GM23338 (cell line): Measurements from ENCODE around the gene CNTNAP5.

Source experiments
- EZH2 ChIP-seq: fragments of 200-600 bp; sonication (generic); IDR thresholded peaks from one replicate; pipeline ENCODE4 v1.8.0; 2017; ENCODE audit warnings: antibody characterized with exemption, mild to moderate bottlenecking, low read depth; ENCODE audit not compliant: unreplicated experiment
- EZH2phosphoT487 ChIP-seq: fragments of 200-600 bp; sonication (generic); IDR thresholded peaks from one replicate; pipeline ENCODE4 v1.8.1; 2018; ENCODE audit warnings: antibody characterized with exemption; ENCODE audit not compliant: unreplicated experiment
- JUNB ChIP-seq: IDR thresholded peaks from one replicate; pipeline ENCODE4 v1.6.1; 2016; ENCODE audit warnings: antibody characterized with exemption; ENCODE audit not compliant: unreplicated experiment
- POLR2AphosphoS5 ChIP-seq: IDR thresholded peaks from 2 replicates; pipeline ENCODE4 v1.6.1; 2016; ENCODE audit warnings: antibody characterized with exemption, low read depth
- STAT1 ChIP-seq: IDR thresholded peaks from one replicate; pipeline ENCODE4 v1.6.1; 2016; ENCODE audit warnings: antibody characterized with exemption; ENCODE audit not compliant: unreplicated experiment
- TF ChIP-seq, protein P1 (sequence below), 2 experiments: fragments of 200-600 bp in 1 of 2; sonication (generic) in 1 of 2; conservative IDR thresholded peaks; 2 replicates each; pipeline versions ENCODE4 v1.5.1 to v1.6.1; 2016 to 2017; ENCODE audit warnings: antibody characterized with exemption in 2 of 2, low read depth in 2 of 2, mild to moderate bottlenecking in 2 of 2, moderate library complexity in 1 of 2
- TF ChIP-seq, protein P2 (sequence below): IDR thresholded peaks from one replicate; pipeline ENCODE4 v1.6.1; 2018; ENCODE audit warnings: antibody characterized with exemption; ENCODE audit not compliant: unreplicated experiment
- TF ChIP-seq, protein P3 (sequence below): IDR thresholded peaks from 2 replicates; pipeline ENCODE4 v1.6.1; 2016; ENCODE audit warnings: antibody characterized with exemption

DNA sequence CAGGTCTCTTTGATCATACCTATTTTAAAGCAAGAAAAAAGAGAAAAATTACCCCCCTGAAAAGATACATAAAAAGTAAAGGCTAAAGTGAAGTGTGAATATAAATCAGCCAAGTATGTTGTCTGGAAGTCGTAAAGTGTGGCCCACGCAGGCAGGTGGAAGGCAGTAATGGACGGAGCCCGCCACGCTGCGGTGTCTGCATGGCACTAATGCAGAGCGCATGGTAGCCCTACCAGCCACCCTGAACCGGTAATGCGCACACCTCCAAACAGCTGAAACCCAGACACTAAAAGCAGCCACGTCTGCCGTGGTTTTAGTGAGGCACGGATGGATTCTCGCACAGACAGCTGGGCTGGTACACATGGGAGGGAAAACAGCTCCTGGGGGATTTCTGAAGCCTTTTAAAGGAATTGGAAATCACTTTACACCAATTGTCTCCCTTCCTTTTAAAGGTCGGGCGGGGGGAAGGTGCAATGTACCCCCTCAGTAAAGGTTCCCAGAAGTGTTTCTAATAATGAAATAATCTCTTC, 615.2 kb downstream of the CNTNAP5 start:
- TF ChIP-seq, protein P1, sequence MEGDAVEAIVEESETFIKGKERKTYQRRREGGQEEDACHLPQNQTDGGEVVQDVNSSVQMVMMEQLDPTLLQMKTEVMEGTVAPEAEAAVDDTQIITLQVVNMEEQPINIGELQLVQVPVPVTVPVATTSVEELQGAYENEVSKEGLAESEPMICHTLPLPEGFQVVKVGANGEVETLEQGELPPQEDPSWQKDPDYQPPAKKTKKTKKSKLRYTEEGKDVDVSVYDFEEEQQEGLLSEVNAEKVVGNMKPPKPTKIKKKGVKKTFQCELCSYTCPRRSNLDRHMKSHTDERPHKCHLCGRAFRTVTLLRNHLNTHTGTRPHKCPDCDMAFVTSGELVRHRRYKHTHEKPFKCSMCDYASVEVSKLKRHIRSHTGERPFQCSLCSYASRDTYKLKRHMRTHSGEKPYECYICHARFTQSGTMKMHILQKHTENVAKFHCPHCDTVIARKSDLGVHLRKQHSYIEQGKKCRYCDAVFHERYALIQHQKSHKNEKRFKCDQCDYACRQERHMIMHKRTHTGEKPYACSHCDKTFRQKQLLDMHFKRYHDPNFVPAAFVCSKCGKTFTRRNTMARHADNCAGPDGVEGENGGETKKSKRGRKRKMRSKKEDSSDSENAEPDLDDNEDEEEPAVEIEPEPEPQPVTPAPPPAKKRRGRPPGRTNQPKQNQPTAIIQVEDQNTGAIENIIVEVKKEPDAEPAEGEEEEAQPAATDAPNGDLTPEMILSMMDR (conservative IDR thresholded peaks at IDR 0.05; ENCODE audit: low read depth in 2 of 2) = no peak
- TF ChIP-seq, protein P2, sequence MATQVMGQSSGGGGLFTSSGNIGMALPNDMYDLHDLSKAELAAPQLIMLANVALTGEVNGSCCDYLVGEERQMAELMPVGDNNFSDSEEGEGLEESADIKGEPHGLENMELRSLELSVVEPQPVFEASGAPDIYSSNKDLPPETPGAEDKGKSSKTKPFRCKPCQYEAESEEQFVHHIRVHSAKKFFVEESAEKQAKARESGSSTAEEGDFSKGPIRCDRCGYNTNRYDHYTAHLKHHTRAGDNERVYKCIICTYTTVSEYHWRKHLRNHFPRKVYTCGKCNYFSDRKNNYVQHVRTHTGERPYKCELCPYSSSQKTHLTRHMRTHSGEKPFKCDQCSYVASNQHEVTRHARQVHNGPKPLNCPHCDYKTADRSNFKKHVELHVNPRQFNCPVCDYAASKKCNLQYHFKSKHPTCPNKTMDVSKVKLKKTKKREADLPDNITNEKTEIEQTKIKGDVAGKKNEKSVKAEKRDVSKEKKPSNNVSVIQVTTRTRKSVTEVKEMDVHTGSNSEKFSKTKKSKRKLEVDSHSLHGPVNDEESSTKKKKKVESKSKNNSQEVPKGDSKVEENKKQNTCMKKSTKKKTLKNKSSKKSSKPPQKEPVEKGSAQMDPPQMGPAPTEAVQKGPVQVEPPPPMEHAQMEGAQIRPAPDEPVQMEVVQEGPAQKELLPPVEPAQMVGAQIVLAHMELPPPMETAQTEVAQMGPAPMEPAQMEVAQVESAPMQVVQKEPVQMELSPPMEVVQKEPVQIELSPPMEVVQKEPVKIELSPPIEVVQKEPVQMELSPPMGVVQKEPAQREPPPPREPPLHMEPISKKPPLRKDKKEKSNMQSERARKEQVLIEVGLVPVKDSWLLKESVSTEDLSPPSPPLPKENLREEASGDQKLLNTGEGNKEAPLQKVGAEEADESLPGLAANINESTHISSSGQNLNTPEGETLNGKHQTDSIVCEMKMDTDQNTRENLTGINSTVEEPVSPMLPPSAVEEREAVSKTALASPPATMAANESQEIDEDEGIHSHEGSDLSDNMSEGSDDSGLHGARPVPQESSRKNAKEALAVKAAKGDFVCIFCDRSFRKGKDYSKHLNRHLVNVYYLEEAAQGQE = no peak
- TF ChIP-seq EZH2 = no peak
- no peak for TF ChIP-seq EZH2phosphoT487
- TF ChIP-seq, protein P3, sequence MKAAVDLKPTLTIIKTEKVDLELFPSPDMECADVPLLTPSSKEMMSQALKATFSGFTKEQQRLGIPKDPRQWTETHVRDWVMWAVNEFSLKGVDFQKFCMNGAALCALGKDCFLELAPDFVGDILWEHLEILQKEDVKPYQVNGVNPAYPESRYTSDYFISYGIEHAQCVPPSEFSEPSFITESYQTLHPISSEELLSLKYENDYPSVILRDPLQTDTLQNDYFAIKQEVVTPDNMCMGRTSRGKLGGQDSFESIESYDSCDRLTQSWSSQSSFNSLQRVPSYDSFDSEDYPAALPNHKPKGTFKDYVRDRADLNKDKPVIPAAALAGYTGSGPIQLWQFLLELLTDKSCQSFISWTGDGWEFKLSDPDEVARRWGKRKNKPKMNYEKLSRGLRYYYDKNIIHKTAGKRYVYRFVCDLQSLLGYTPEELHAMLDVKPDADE = no peak
- no peak for TF ChIP-seq JUNB
- TF ChIP-seq POLR2AphosphoS5 = no peak
- TF ChIP-seq STAT1 = no peak
